Natural killer cell (primary cell): ENCODE measurements around the gene CTNNA3. TPM values are rescaled to one million over a fixed set of nuclear protein-coding genes. Genes with fewer than 3 reads are reported as not detected.

Experiments used
- ATAC-seq, 3 donors: fragments of 150-1000 bp in 2 of 3; fragments of 200-7000 bp in 1 of 3; cut with Tn5 transposase; 1 replicate in 1 of 3; 2 replicates in 2 of 3; pipeline ENCODE4 v1.10.0; 2021; ENCODE audit warnings: mild to moderate bottlenecking in 2 of 3, moderate library complexity in 2 of 3
- DNase-seq, 2 donors: peaks; one replicate each; pipeline versions ENCODE4 v3.0.0 to v3.0.0-alpha.2; 2013 to 2021; ENCODE audit warnings: mixed read lengths in 1 of 2
- H3K27ac ChIP-seq: one replicate; pipeline ENCODE4 v1.5.1; 2013; ENCODE audit warnings: mild to moderate bottlenecking, low read length
- H3K27me3 ChIP-seq: one replicate; pipeline ENCODE4 v1.6.1; 2013; ENCODE audit warnings: low read length; ENCODE audit not compliant: control insufficient read depth, insufficient read depth
- H3K36me3 ChIP-seq: one replicate; pipeline ENCODE4 v1.6.1; 2013; ENCODE audit warnings: low read length; ENCODE audit not compliant: control insufficient read depth, insufficient read depth
- H3K4me1 ChIP-seq: one replicate; pipeline ENCODE4 v1.6.1; 2013; ENCODE audit warnings: low read length; ENCODE audit not compliant: control insufficient read depth, insufficient read depth
- H3K4me3 ChIP-seq: one replicate; pipeline ENCODE4 v1.5.1; 2013; ENCODE audit warnings: low read length
- H3K9me3 ChIP-seq: one replicate; pipeline ENCODE4 v1.6.1; 2013; ENCODE audit warnings: low read length; ENCODE audit not compliant: control insufficient read depth, insufficient read depth
- H3K27ac Mint-ChIP-seq, 2 donors: one replicate each; pipeline ENCODE4 v1.8.0; 2022; ENCODE audit warnings: mild to moderate bottlenecking in 2 of 2, mixed read lengths in 2 of 2, moderate library complexity in 1 of 2
- H3K27me3 Mint-ChIP-seq, 2 donors: one replicate each; pipeline ENCODE4 v1.8.0; 2022; ENCODE audit warnings: low read depth in 2 of 2, mixed read lengths in 2 of 2
- H3K36me3 Mint-ChIP-seq: one replicate; pipeline ENCODE4 v1.8.0; 2022; ENCODE audit warnings: mixed read lengths
- H3K4me1 Mint-ChIP-seq, 2 donors: one replicate each; pipeline ENCODE4 v1.8.0; 2022; ENCODE audit warnings: mixed read lengths in 2 of 2
- H3K4me3 Mint-ChIP-seq: one replicate; pipeline ENCODE4 v1.8.0; 2022; ENCODE audit warnings: mild to moderate bottlenecking, moderate library complexity, mixed read lengths
- H3K9me3 Mint-ChIP-seq, 2 donors: one replicate each; pipeline ENCODE4 v1.8.0; 2022; ENCODE audit warnings: mixed read lengths in 2 of 2
- CTCF ChIP-seq: fragments of 200-600 bp; IDR thresholded peaks from one replicate; pipeline ENCODE4 v1.8.0; 2022; ENCODE audit warnings: antibody characterized with exemption
- WGBS: methylation state at CpG from one replicate; pipeline ENCODE4 v1.1.7; 2013; ENCODE audit warnings: missing lambda C conversion rate; ENCODE audit not compliant: insufficient coverage; 5-methylcytosine and 5-hydroxymethylcytosine counted together
- intact Hi-C: fragments of 100-400 bp; cut with micrococcal nuclease; formaldehyde crosslinking; loops from one replicate; pipeline ENCODE4 v1.14.2; 2022
- total RNA-seq, 4 donors: library from RNA; stranded (reverse); fragments of 120-200 nt in 1 of 4; gene quantifications; one replicate each; pipeline versions ENCODE4 v1.2.3 to v1.2.4, GENCODE V29; 2013 to 2022

The CTNNA3 gene
- total RNA-seq, 3 donors from 2014 or later (not counting 1 experiment from before 2014, with no cell fraction given) = not detected

- no peak for TF ChIP-seq CTCF
- peaks cover 13 to 18% of the 10 kb centered on the region in 2 donors for H3K9me3 Mint-ChIP-seq
Measured at GRCh38 chr10:67072654-67073053, 623.3 kb downstream of the CTNNA3 start.

GRCh38 chr10:67050415-67050814 is 645.6 kb downstream of the CTNNA3 start:
- Histone ChIP-seq H3K27me3 (no peaks in the 10 kb centered on the region), H3K9me3 (no peaks in the 10 kb centered on the region), H3K36me3 (no peaks in the 10 kb centered on the region), H3K27ac (no peak overlapping the region), H3K4me1 (no peaks in the 10 kb centered on the region), H3K4me3 (no peak overlapping the region)
- no peaks in the 10 kb centered on the region for H3K27me3 Mint-ChIP-seq
- H3K36me3 Mint-ChIP-seq = no peaks in the 10 kb centered on the region
- H3K27ac Mint-ChIP-seq = no peak overlapping the region
- H3K4me3 Mint-ChIP-seq = no peak overlapping the region
- intact Hi-C loops = no loop called here
- TF ChIP-seq CTCF = no peak
- WGBS = 52% methylated on average over 3 of the region's 5 CpGs
- H3K9me3 Mint-ChIP-seq = peaks cover 12 to 15% of the 10 kb centered on the region in 2 donors
- DNase-seq (no peak), ATAC-seq (no peak)
- no peaks in the 10 kb centered on the region for H3K4me1 Mint-ChIP-seq

More at GRCh38 chr10:67072654-67073053, 623.3 kb downstream of the CTNNA3 start:
- intact Hi-C loops = no loop called here
- Histone ChIP-seq H3K36me3 (no peaks in the 10 kb centered on the region), H3K9me3 (no peaks in the 10 kb centered on the region), H3K27ac (no peak overlapping the region), H3K4me1 (no peaks in the 10 kb centered on the region), H3K4me3 (no peak overlapping the region), H3K27me3 (no peaks in the 10 kb centered on the region)
- no peak overlapping the region for H3K27ac Mint-ChIP-seq
- H3K4me3 Mint-ChIP-seq = no peak overlapping the region
- 94% methylated on average over 1 of the region's 1 CpG for WGBS
- no peak for DNase-seq
- H3K4me1 Mint-ChIP-seq = no peaks in the 10 kb centered on the region
- H3K36me3 Mint-ChIP-seq = no peaks in the 10 kb centered on the region
- ATAC-seq = no peak
- no peaks in the 10 kb centered on the region for H3K27me3 Mint-ChIP-seq

- 96% methylated on average over 1 of the region's 3 CpGs for WGBS
- H3K4me1 Mint-ChIP-seq = no peaks in the 10 kb centered on the region
- H3K9me3 Mint-ChIP-seq = peaks cover 9 to 15% of the 10 kb centered on the region in 2 donors
- intact Hi-C loops = no loop called here
- no peak overlapping the region for H3K4me3 ChIP-seq
- ATAC-seq (no peak), DNase-seq (no peak)
- H3K27me3 ChIP-seq = no peaks in the 10 kb centered on the region
- H3K36me3 ChIP-seq = no peaks in the 10 kb centered on the region
- H3K27ac ChIP-seq = no peak overlapping the region
- TF ChIP-seq CTCF = no peak
- no peaks in the 10 kb centered on the region for H3K9me3 ChIP-seq
- no peak overlapping the region for H3K27ac Mint-ChIP-seq
- no peaks in the 10 kb centered on the region for H3K27me3 Mint-ChIP-seq
- H3K36me3 Mint-ChIP-seq = no peaks in the 10 kb centered on the region
- H3K4me1 ChIP-seq = no peaks in the 10 kb centered on the region
- no peak overlapping the region for H3K4me3 Mint-ChIP-seq
Measured at GRCh38 chr10:67049988-67050387, 646.0 kb downstream of the CTNNA3 start.

- H3K4me3 ChIP-seq = no peak overlapping the region
- H3K9me3 Mint-ChIP-seq = peaks cover 2 to 10% of the 10 kb centered on the region in 2 donors
- no peak overlapping the region for H3K4me3 Mint-ChIP-seq
- H3K36me3 ChIP-seq = no peaks in the 10 kb centered on the region
- H3K27me3 ChIP-seq = no peaks in the 10 kb centered on the region
- no peak overlapping the region for H3K27ac Mint-ChIP-seq
- H3K4me1 Mint-ChIP-seq = no peaks in the 10 kb centered on the region
- DNase-seq = no peak
- intact Hi-C loops = no loop called here
- H3K4me1 ChIP-seq = no peaks in the 10 kb centered on the region
- ATAC-seq = no peak
- no peaks in the 10 kb centered on the region for H3K27me3 Mint-ChIP-seq
- 90% methylated on average over 2 of the region's 3 CpGs for WGBS
- H3K27ac ChIP-seq = no peak overlapping the region
- H3K9me3 ChIP-seq = no peaks in the 10 kb centered on the region
- TF ChIP-seq CTCF = no peak
- H3K36me3 Mint-ChIP-seq = no peaks in the 10 kb centered on the region
Measured at GRCh38 chr10:67046507-67046906, 649.5 kb downstream of the CTNNA3 start.
